ENCODE data around the gene CST2.
"Not testable (repeated sequence)": the region's sequence is repeated elsewhere in the genome, so short reads cannot be mapped to it uniquely, and the experiment has no call there.

The CST2 gene

DNA sequence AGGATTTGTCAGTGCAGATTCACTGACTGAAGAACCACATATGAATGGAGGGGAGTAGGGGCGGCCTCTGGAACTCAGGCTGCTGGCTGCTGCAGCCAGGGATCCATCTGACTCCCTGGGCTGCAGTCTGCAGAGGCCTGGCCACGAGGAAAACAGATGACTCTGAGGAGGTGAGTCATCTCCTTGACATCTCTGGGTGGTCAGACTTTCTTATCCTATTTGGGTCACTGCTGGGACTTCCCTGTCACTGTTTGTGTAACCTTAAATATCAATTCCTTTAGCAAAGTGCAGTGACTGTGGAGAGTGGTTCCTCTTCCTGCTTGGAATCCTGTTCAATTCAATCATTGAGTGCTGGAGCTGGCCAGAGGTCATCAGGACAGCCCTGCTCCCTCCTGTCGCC, 5.4 kb upstream of the CST2 start:
- H2BK120ac ChIP-seq (ENCODE audit: low read depth, low read length); H3K18ac ChIP-seq (ENCODE audit: low read length); H4K91ac ChIP-seq (ENCODE audit: low read depth, low read length, poor library complexity); H3K4me3 ChIP-seq (ENCODE audit: low read length in 2 of 2); H3K9me3 ChIP-seq (replicated peaks in 1 of 2; ENCODE audit: control insufficient read depth in 2 of 2, insufficient read depth in 1 of 2, low read depth in 1 of 2, low read length in 2 of 2); H3K27ac ChIP-seq (replicated peaks; ENCODE audit: low read length); H2AK5ac ChIP-seq (ENCODE audit: low read depth, low read length); H4K8ac ChIP-seq (ENCODE audit: low read depth, low read length); H3K23ac ChIP-seq (ENCODE audit: low read depth, low read length, poor library complexity); H2AFZ ChIP-seq (ENCODE audit: low read length); H2BK5ac ChIP-seq (ENCODE audit: low read length); H3K36me3 ChIP-seq (replicated peaks in 1 of 2; ENCODE audit: control insufficient read depth in 2 of 2, insufficient read depth in 2 of 2, low read length in 2 of 2); H3K4me2 ChIP-seq (ENCODE audit: insufficient read depth, low read length, poor library complexity, severe bottlenecking); H3K27me3 ChIP-seq (ENCODE audit: control insufficient read depth in 3 of 3, insufficient read depth in 3 of 3, low read depth in 1 of 3, low read length in 3 of 3); H3K4ac ChIP-seq (ENCODE audit: low read length); H3K79me1 ChIP-seq (ENCODE audit: low read depth, low read length); H2BK12ac ChIP-seq (ENCODE audit: low read length); H3K9ac ChIP-seq (ENCODE audit: low read depth, low read length, poor library complexity); H2BK15ac ChIP-seq (ENCODE audit: low read length); H3K14ac ChIP-seq (ENCODE audit: low read length); DNase-seq (ENCODE audit: low spot score); H3K4me1 ChIP-seq (ENCODE audit: control insufficient read depth in 2 of 2, insufficient read depth in 1 of 2, low read depth in 1 of 2, low read length in 2 of 2): not testable (repeated sequence)
- no CpG with 5 or more reads among the region's 3 CpGs for WGBS, 2 donors (ENCODE audit: extremely low coverage in 2 of 2, insufficient read length in 2 of 2, insufficient replicate concordance in 1 of 2)

DNA sequence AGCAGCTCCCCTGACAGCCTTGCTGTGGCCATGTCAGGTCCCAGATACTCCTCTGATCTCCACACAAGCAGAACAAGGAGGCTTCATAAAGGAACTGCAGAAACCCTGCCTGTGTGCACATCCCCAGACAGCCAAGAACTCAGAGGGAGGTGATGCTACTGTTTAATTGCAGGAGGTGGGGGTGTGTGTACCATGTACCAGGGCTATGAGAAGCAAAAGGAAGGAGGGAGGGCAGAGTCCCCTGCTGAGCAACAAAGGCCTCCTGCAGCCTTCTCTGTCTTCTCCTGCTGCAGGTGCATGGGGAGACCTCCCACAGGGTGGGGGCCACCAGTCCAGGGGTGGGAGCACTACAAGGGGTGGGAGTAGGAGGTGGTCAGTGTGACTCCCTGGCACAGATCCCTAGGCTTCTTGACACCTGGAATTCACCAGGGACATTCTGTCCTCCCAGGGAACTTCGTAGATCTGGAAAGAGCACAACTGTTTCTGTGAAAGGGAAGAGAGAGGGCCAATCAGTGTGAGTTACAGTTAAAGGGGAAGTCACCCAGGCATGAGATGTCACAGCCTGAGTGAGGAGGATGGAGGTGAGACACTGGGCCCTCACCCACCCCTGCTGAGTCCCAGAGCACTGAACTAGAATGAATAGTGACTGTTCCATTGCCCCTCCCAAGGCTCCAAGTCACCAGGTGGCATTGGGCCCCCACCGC, 2.8 kb downstream of the CST2 start:
- Histone ChIP-seq H3K36me3 (replicated peaks in 1 of 2; ENCODE audit: control insufficient read depth in 2 of 2, insufficient read depth in 2 of 2, low read length in 2 of 2) (no peaks in the 10 kb centered on the region), H3K4ac (ENCODE audit: low read length) (no peak overlapping the region), H2AFZ (ENCODE audit: low read length) (no peak overlapping the region), H4K91ac (ENCODE audit: low read depth, low read length, poor library complexity) (no peak overlapping the region), H3K27me3 (ENCODE audit: control insufficient read depth in 3 of 3, insufficient read depth in 3 of 3, low read depth in 1 of 3, low read length in 3 of 3) (no peaks in the 10 kb centered on the region), H3K18ac (ENCODE audit: low read length) (peak overlapping the region; percentile 53), H3K9ac (ENCODE audit: low read depth, low read length, poor library complexity) (no peak overlapping the region), H4K8ac (ENCODE audit: low read depth, low read length) (peak overlapping the region; percentile 77), H3K14ac (ENCODE audit: low read length) (no peak overlapping the region), H2BK120ac (ENCODE audit: low read depth, low read length) (no peak overlapping the region), H3K27ac (replicated peaks; ENCODE audit: low read length) (no peak overlapping the region), H3K4me1 (ENCODE audit: control insufficient read depth in 2 of 2, insufficient read depth in 1 of 2, low read depth in 1 of 2, low read length in 2 of 2) (peaks cover 0 to 16% of the 10 kb centered on the region in 2 donors), H2BK15ac (ENCODE audit: low read length) (no peak overlapping the region), H3K9me3 (replicated peaks in 1 of 2; ENCODE audit: control insufficient read depth in 2 of 2, insufficient read depth in 1 of 2, low read depth in 1 of 2, low read length in 2 of 2) (no peaks in the 10 kb centered on the region), H2AK5ac (ENCODE audit: low read depth, low read length) (no peak overlapping the region), H3K4me3 (ENCODE audit: low read length in 2 of 2) (no peak overlapping the region), H3K23ac (ENCODE audit: low read depth, low read length, poor library complexity) (no peak overlapping the region), H2BK12ac (ENCODE audit: low read length) (no peak overlapping the region), H3K4me2 (ENCODE audit: insufficient read depth, low read length, poor library complexity, severe bottlenecking) (no peak overlapping the region), H3K79me1 (ENCODE audit: low read depth, low read length) (no peaks in the 10 kb centered on the region), H2BK5ac (ENCODE audit: low read length) (no peak overlapping the region)
- DNase-seq (ENCODE audit: low spot score), result no peak
- WGBS, 2 donors (ENCODE audit: extremely low coverage in 2 of 2, insufficient read length in 2 of 2, insufficient replicate concordance in 1 of 2), result no CpG with 5 or more reads among the region's 2 CpGs

DNA sequence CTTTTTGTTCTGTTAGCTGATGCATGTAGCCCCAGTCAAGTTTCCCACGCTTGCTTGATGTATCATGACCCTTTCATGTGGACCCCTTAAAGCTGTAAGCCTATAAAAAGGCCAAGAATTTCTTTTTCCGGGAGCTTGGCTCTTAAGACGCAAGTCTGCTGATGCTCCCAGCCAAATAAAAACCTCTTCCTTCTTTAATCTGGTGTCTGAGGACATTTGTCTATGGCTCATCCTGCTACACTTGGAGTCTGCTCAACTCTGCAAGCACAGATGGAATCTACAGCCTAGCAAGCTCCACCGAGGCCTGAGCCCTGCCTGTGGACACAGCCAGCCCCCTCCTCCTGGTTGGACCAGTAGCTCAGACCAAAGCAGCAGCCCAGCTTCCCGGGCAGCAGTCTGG, 3.4 kb downstream of the CST2 start:
- Histone ChIP-seq H3K27me3 (ENCODE audit: control insufficient read depth in 3 of 3, insufficient read depth in 3 of 3, low read depth in 1 of 3, low read length in 3 of 3) (no peaks in the 10 kb centered on the region), H4K8ac (ENCODE audit: low read depth, low read length) (peak overlapping the region; percentile 77), H2BK120ac (ENCODE audit: low read depth, low read length) (no peak overlapping the region), H3K4me1 (ENCODE audit: control insufficient read depth in 2 of 2, insufficient read depth in 1 of 2, low read depth in 1 of 2, low read length in 2 of 2) (peaks cover 0 to 16% of the 10 kb centered on the region in 2 donors), H2AFZ (ENCODE audit: low read length) (no peak overlapping the region), H2BK12ac (ENCODE audit: low read length) (no peak overlapping the region), H3K79me1 (ENCODE audit: low read depth, low read length) (no peaks in the 10 kb centered on the region), H3K27ac (replicated peaks; ENCODE audit: low read length) (no peak overlapping the region), H2BK15ac (ENCODE audit: low read length) (no peak overlapping the region), H3K14ac (ENCODE audit: low read length) (no peak overlapping the region), H3K4me2 (ENCODE audit: insufficient read depth, low read length, poor library complexity, severe bottlenecking) (no peak overlapping the region), H4K91ac (ENCODE audit: low read depth, low read length, poor library complexity) (no peak overlapping the region), H3K9me3 (replicated peaks in 1 of 2; ENCODE audit: control insufficient read depth in 2 of 2, insufficient read depth in 1 of 2, low read depth in 1 of 2, low read length in 2 of 2) (no peaks in the 10 kb centered on the region), H2AK5ac (ENCODE audit: low read depth, low read length) (peak overlapping the region; percentile 86), H3K4me3 (ENCODE audit: low read length in 2 of 2) (no peak overlapping the region), H3K9ac (ENCODE audit: low read depth, low read length, poor library complexity) (peak overlapping the region; percentile 12), H2BK5ac (ENCODE audit: low read length) (no peak overlapping the region), H3K36me3 (replicated peaks in 1 of 2; ENCODE audit: control insufficient read depth in 2 of 2, insufficient read depth in 2 of 2, low read length in 2 of 2) (no peaks in the 10 kb centered on the region), H3K18ac (ENCODE audit: low read length) (peak overlapping the region; percentile 61), H3K4ac (ENCODE audit: low read length) (no peak overlapping the region), H3K23ac (ENCODE audit: low read depth, low read length, poor library complexity) (no peak overlapping the region)
- no peak for DNase-seq (ENCODE audit: low spot score)
- WGBS, 2 donors (ENCODE audit: extremely low coverage in 2 of 2, insufficient read length in 2 of 2, insufficient replicate concordance in 1 of 2), result no CpG with 5 or more reads among the region's 5 CpGs

DNA sequence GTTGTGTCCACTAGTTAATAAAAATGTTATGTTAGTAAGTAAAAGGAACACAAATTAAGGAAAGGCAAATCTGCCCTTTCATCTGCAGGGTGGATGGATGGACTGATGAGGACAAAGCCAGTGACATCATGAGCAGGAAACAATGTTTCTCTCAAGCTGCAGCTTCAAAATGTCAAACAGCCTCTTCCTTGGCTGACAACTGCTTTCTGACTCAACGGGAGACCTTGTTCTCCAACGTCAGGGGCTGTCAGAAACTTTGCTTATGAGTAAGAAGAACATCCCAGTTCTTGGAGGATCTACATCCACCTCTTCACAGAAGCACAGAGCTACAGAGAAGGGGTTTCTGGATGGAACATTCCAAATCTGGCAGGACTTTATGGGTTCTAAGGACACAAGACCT, 6.0 kb downstream of the CST2 start:
- no peak overlapping the region for H2BK12ac ChIP-seq (ENCODE audit: low read length)
- WGBS, 2 donors (ENCODE audit: extremely low coverage in 2 of 2, insufficient read length in 2 of 2, insufficient replicate concordance in 1 of 2), result no CpG with 5 or more reads among the region's 2 CpGs
- H3K9me3 ChIP-seq (replicated peaks in 1 of 2; ENCODE audit: control insufficient read depth in 2 of 2, insufficient read depth in 1 of 2, low read depth in 1 of 2, low read length in 2 of 2), result no peaks in the 10 kb centered on the region
- H3K14ac ChIP-seq (ENCODE audit: low read length), result no peak overlapping the region
- no peak overlapping the region for H2AFZ ChIP-seq (ENCODE audit: low read length)
- no peak overlapping the region for H2BK5ac ChIP-seq (ENCODE audit: low read length)
- peaks cover 0 to 8% of the 10 kb centered on the region in 2 donors for H3K4me1 ChIP-seq (ENCODE audit: control insufficient read depth in 2 of 2, insufficient read depth in 1 of 2, low read depth in 1 of 2, low read length in 2 of 2)
- H4K8ac ChIP-seq (ENCODE audit: low read depth, low read length), result no peak overlapping the region
- no peak overlapping the region for H2BK120ac ChIP-seq (ENCODE audit: low read depth, low read length)
- no peaks in the 10 kb centered on the region for H3K27me3 ChIP-seq (ENCODE audit: control insufficient read depth in 3 of 3, insufficient read depth in 3 of 3, low read depth in 1 of 3, low read length in 3 of 3)
- no peak overlapping the region for H3K18ac ChIP-seq (ENCODE audit: low read length)
- H4K91ac ChIP-seq (ENCODE audit: low read depth, low read length, poor library complexity), result no peak overlapping the region
- H3K4ac ChIP-seq (ENCODE audit: low read length), result no peak overlapping the region
- no peak overlapping the region for H2AK5ac ChIP-seq (ENCODE audit: low read depth, low read length)
- H3K79me1 ChIP-seq (ENCODE audit: low read depth, low read length), result no peaks in the 10 kb centered on the region
- no peak overlapping the region for H3K4me3 ChIP-seq (ENCODE audit: low read length in 2 of 2)
- H3K9ac ChIP-seq (ENCODE audit: low read depth, low read length, poor library complexity), result no peak overlapping the region
- no peak overlapping the region for H3K23ac ChIP-seq (ENCODE audit: low read depth, low read length, poor library complexity)
- DNase-seq (ENCODE audit: low spot score), result no peak
- H3K4me2 ChIP-seq (ENCODE audit: insufficient read depth, low read length, poor library complexity, severe bottlenecking), result no peak overlapping the region
- H2BK15ac ChIP-seq (ENCODE audit: low read length), result no peak overlapping the region
- no peak overlapping the region for H3K27ac ChIP-seq (replicated peaks; ENCODE audit: low read length)
- H3K36me3 ChIP-seq (replicated peaks in 1 of 2; ENCODE audit: control insufficient read depth in 2 of 2, insufficient read depth in 2 of 2, low read length in 2 of 2), result no peaks in the 10 kb centered on the region

Measured in neuronal stem cell (in vitro differentiated cells).